T-helper 1 cell treated with Interleukin-12 subunit alpha and Interleukin-12 subunit beta and Interleukin-4 antibody, amounts not matched to agents 30 μg/mL and 1 μg/mL, for 36 hours (primary cell): ENCODE results near the gene PAM.

Experiments used
- H3K27ac Mint-ChIP-seq: one replicate; pipeline ENCODE4 v1.8.0; 2021; ENCODE audit warnings: mild to moderate bottlenecking, mixed read lengths
- H3K27me3 Mint-ChIP-seq: one replicate; pipeline ENCODE4 v1.8.0; 2021; ENCODE audit warnings: low read depth, mixed read lengths
- H3K36me3 Mint-ChIP-seq: one replicate; pipeline ENCODE4 v1.8.0; 2021; ENCODE audit warnings: low read depth, mixed read lengths
- H3K4me1 Mint-ChIP-seq: one replicate; pipeline ENCODE4 v1.8.0; 2021; ENCODE audit warnings: low read depth, mixed read lengths
- H3K4me3 Mint-ChIP-seq: one replicate; pipeline ENCODE4 v1.8.0; 2021; ENCODE audit warnings: mild to moderate bottlenecking, moderate library complexity, mixed read lengths
- H3K9me3 Mint-ChIP-seq: one replicate; pipeline ENCODE4 v1.8.0; 2021; ENCODE audit warnings: mixed read lengths

Gene PAM

GRCh38 chr5:102946414-102946813 is 191.3 kb downstream of the PAM start:
- Mint-ChIP-seq H3K27me3 (no peaks in the 10 kb centered on the region), H3K4me1 (no peaks in the 10 kb centered on the region), H3K9me3 (no peaks in the 10 kb centered on the region), H3K36me3 (peaks cover 5% of the 10 kb centered on the region), H3K4me3 (no peak overlapping the region), H3K27ac (no peak overlapping the region)

GRCh38 chr5:102946971-102947370 is 191.9 kb downstream of the PAM start:
- Mint-ChIP-seq H3K9me3 (no peaks in the 10 kb centered on the region), H3K27ac (no peak overlapping the region), H3K27me3 (no peaks in the 10 kb centered on the region), H3K4me3 (no peak overlapping the region), H3K36me3 (peaks cover 5% of the 10 kb centered on the region), H3K4me1 (no peaks in the 10 kb centered on the region)

GRCh38 chr5:102955488-102955887 is 200.4 kb downstream of the PAM start:
- Mint-ChIP-seq H3K27ac (no peak overlapping the region), H3K4me1 (peaks cover 2% of the 10 kb centered on the region)

GRCh38 chr5:102956599-102956998 is 201.5 kb downstream of the PAM start:
- H3K36me3 Mint-ChIP-seq: peaks cover 5% of the 10 kb centered on the region
- H3K4me1 Mint-ChIP-seq: peaks cover 2% of the 10 kb centered on the region
- H3K27ac Mint-ChIP-seq: no peak overlapping the region
- H3K27me3 Mint-ChIP-seq: no peaks in the 10 kb centered on the region
- H3K4me3 Mint-ChIP-seq: no peak overlapping the region
- H3K9me3 Mint-ChIP-seq: no peaks in the 10 kb centered on the region

More at GRCh38 chr5:102955488-102955887, 200.4 kb downstream of the PAM start:
- H3K27me3 Mint-ChIP-seq: no peaks in the 10 kb centered on the region
- no peaks in the 10 kb centered on the region for H3K9me3 Mint-ChIP-seq
- no peak overlapping the region for H3K4me3 Mint-ChIP-seq
- peaks cover 5% of the 10 kb centered on the region for H3K36me3 Mint-ChIP-seq

- H3K27me3 Mint-ChIP-seq: no peaks in the 10 kb centered on the region
- H3K4me3 Mint-ChIP-seq: no peak overlapping the region
- no peak overlapping the region for H3K27ac Mint-ChIP-seq
- H3K9me3 Mint-ChIP-seq: no peaks in the 10 kb centered on the region
- peaks cover 5% of the 10 kb centered on the region for H3K36me3 Mint-ChIP-seq
- peaks cover 2% of the 10 kb centered on the region for H3K4me1 Mint-ChIP-seq
Measured at GRCh38 chr5:102957141-102957540, 202.0 kb downstream of the PAM start.

GRCh38 chr5:102958481-102959011 is 203.4 kb downstream of the PAM start:
- H3K4me3 Mint-ChIP-seq: no peak overlapping the region
- H3K4me1 Mint-ChIP-seq: peaks cover 2% of the 10 kb centered on the region

GRCh38 chr5:102959055-102959454 is 203.9 kb downstream of the PAM start:
- peaks cover 3% of the 10 kb centered on the region for H3K4me1 Mint-ChIP-seq
- H3K9me3 Mint-ChIP-seq: no peaks in the 10 kb centered on the region
- H3K27ac Mint-ChIP-seq: no peak overlapping the region
- H3K36me3 Mint-ChIP-seq: peaks cover 3% of the 10 kb centered on the region
- H3K4me3 Mint-ChIP-seq: no peak overlapping the region
- H3K27me3 Mint-ChIP-seq: no peaks in the 10 kb centered on the region

More at GRCh38 chr5:102958481-102959011, 203.4 kb downstream of the PAM start:
- no peaks in the 10 kb centered on the region for H3K9me3 Mint-ChIP-seq
- H3K27ac Mint-ChIP-seq: no peak overlapping the region
- H3K36me3 Mint-ChIP-seq: peaks cover 3% of the 10 kb centered on the region
- no peaks in the 10 kb centered on the region for H3K27me3 Mint-ChIP-seq

- H3K4me1 Mint-ChIP-seq: peaks cover 3% of the 10 kb centered on the region
- H3K27ac Mint-ChIP-seq: no peak overlapping the region
- no peak overlapping the region for H3K4me3 Mint-ChIP-seq
- no peaks in the 10 kb centered on the region for H3K27me3 Mint-ChIP-seq
- no peaks in the 10 kb centered on the region for H3K9me3 Mint-ChIP-seq
- peaks cover 3% of the 10 kb centered on the region for H3K36me3 Mint-ChIP-seq
Measured at GRCh38 chr5:102961671-102962070, 206.6 kb downstream of the PAM start.

- H3K27me3 Mint-ChIP-seq: no peaks in the 10 kb centered on the region
- H3K27ac Mint-ChIP-seq: no peak overlapping the region
- H3K4me3 Mint-ChIP-seq: no peak overlapping the region
- H3K36me3 Mint-ChIP-seq: peaks cover 4% of the 10 kb centered on the region
- no peaks in the 10 kb centered on the region for H3K9me3 Mint-ChIP-seq
- peaks cover 2% of the 10 kb centered on the region for H3K4me1 Mint-ChIP-seq
Measured at GRCh38 chr5:102965653-102966052, 210.5 kb downstream of the PAM start.

GRCh38 chr5:102969641-102970040 is 214.5 kb downstream of the PAM start:
- Mint-ChIP-seq H3K4me1 (peaks cover 2% of the 10 kb centered on the region), H3K27me3 (no peaks in the 10 kb centered on the region), H3K36me3 (peaks cover 4% of the 10 kb centered on the region), H3K27ac (no peak overlapping the region), H3K4me3 (no peak overlapping the region), H3K9me3 (no peaks in the 10 kb centered on the region)

- H3K9me3 Mint-ChIP-seq: no peaks in the 10 kb centered on the region
- peaks cover 2% of the 10 kb centered on the region for H3K4me1 Mint-ChIP-seq
- no peaks in the 10 kb centered on the region for H3K27me3 Mint-ChIP-seq
- H3K27ac Mint-ChIP-seq: no peak overlapping the region
- no peak overlapping the region for H3K4me3 Mint-ChIP-seq
- H3K36me3 Mint-ChIP-seq: peaks cover 4% of the 10 kb centered on the region
Measured at GRCh38 chr5:102971676-102972293, 216.7 kb downstream of the PAM start.

- peaks cover 2% of the 10 kb centered on the region for H3K4me1 Mint-ChIP-seq
- no peaks in the 10 kb centered on the region for H3K27me3 Mint-ChIP-seq
- H3K27ac Mint-ChIP-seq: no peak overlapping the region
- H3K9me3 Mint-ChIP-seq: no peaks in the 10 kb centered on the region
- no peak overlapping the region for H3K4me3 Mint-ChIP-seq
- no peaks in the 10 kb centered on the region for H3K36me3 Mint-ChIP-seq
Measured at GRCh38 chr5:102974177-102974576, 219.1 kb downstream of the PAM start.

GRCh38 chr5:102975045-102975444 is 219.9 kb downstream of the PAM start:
- no peaks in the 10 kb centered on the region for H3K27me3 Mint-ChIP-seq
- H3K9me3 Mint-ChIP-seq: no peaks in the 10 kb centered on the region
- no peaks in the 10 kb centered on the region for H3K36me3 Mint-ChIP-seq
- no peak overlapping the region for H3K27ac Mint-ChIP-seq
- H3K4me3 Mint-ChIP-seq: no peak overlapping the region
- peaks cover 2% of the 10 kb centered on the region for H3K4me1 Mint-ChIP-seq

GRCh38 chr5:102975457-102976182 is 220.5 kb downstream of the PAM start:
- H3K4me1 Mint-ChIP-seq: peaks cover 2% of the 10 kb centered on the region
- H3K27ac Mint-ChIP-seq: no peak overlapping the region
- no peaks in the 10 kb centered on the region for H3K36me3 Mint-ChIP-seq
- H3K4me3 Mint-ChIP-seq: no peak overlapping the region
- H3K9me3 Mint-ChIP-seq: no peaks in the 10 kb centered on the region
- no peaks in the 10 kb centered on the region for H3K27me3 Mint-ChIP-seq

- no peak overlapping the region for H3K4me3 Mint-ChIP-seq
- no peaks in the 10 kb centered on the region for H3K4me1 Mint-ChIP-seq
- no peaks in the 10 kb centered on the region for H3K27me3 Mint-ChIP-seq
- peaks cover 22% of the 10 kb centered on the region for H3K36me3 Mint-ChIP-seq
- peaks cover 31% of the 10 kb centered on the region for H3K9me3 Mint-ChIP-seq
- H3K27ac Mint-ChIP-seq: no peak overlapping the region
Measured at GRCh38 chr5:102981957-102982635, 227.0 kb downstream of the PAM start.
